Spleen (tissue), 11 donors: ENCODE results near the gene COX7A2L. TPM values are rescaled to one million over a fixed set of nuclear protein-coding genes. Genes with fewer than 3 reads are reported as not detected.
A peak's percentile ranks its signal among the peaks of the same experiment; 100 is the strongest.

Source experiments
- DNase-seq: peaks from one replicate; pipeline ENCODE4 v3.0.0-alpha.2; 2020
- H3K27ac ChIP-seq, 8 donors: fragments of 200-600 bp; sonication (generic) in 7 of 8; 1 replicate in 4 of 8; 2 replicates in 4 of 8; pipeline versions ENCODE4 v1.5.0 to v1.8.0; 2016 to 2021; ENCODE audit warnings: inconsistent platforms in 4 of 8, mild to moderate bottlenecking in 4 of 8, moderate library complexity in 1 of 8
- H3K27me3 ChIP-seq, 7 donors: fragments of 200-600 bp; sonication (generic) in 6 of 7; replicated peaks in 1 of 7; 1 replicate in 4 of 7; 2 replicates in 3 of 7; pipeline versions ENCODE4 v1.5.0 to v1.8.0; 2016 to 2021; ENCODE audit warnings: inconsistent platforms in 3 of 7, mild to moderate bottlenecking in 1 of 7
- H3K36me3 ChIP-seq, 6 donors: fragments of 200-600 bp; sonication (generic) in 5 of 6; 1 replicate in 4 of 6; 2 replicates in 2 of 6; pipeline versions ENCODE4 v1.5.0 to v1.8.0; 2016 to 2021; ENCODE audit warnings: inconsistent platforms in 2 of 6
- H3K4me1 ChIP-seq, 6 donors: fragments of 200-600 bp; sonication (generic) in 5 of 6; 1 replicate in 3 of 6; 2 replicates in 3 of 6; pipeline versions ENCODE4 v1.5.0 to v1.8.0; 2016 to 2021; ENCODE audit warnings: inconsistent platforms in 3 of 6
- H3K4me3 ChIP-seq, 8 donors: fragments of 200-600 bp; sonication (generic) in 7 of 8; 1 replicate in 4 of 8; 2 replicates in 4 of 8; pipeline versions ENCODE4 v1.5.0 to v1.8.0; 2016 to 2021; ENCODE audit warnings: inconsistent platforms in 4 of 8, mild to moderate bottlenecking in 4 of 8, moderate library complexity in 2 of 8
- H3K9me3 ChIP-seq, 8 donors: fragments of 200-600 bp; sonication (generic) in 7 of 8; 1 replicate in 4 of 8; 2 replicates in 4 of 8; pipeline versions ENCODE4 v1.5.0 to v1.8.0; 2016 to 2021; ENCODE audit warnings: inconsistent platforms in 4 of 8
- CTCF ChIP-seq, 11 experiments: fragments of 200-600 bp in 7 of 11; fragments of 450-650 bp in 4 of 11; sonication (generic) in 4 of 11; IDR thresholded peaks in 8 of 11; conservative IDR thresholded peaks in 3 of 11; 1 replicate in 7 of 11; 2 replicates in 4 of 11; pipeline versions ENCODE4 v1.4.0 to v1.8.0; 2016 to 2021; ENCODE audit warnings: antibody characterized with exemption in 11 of 11, inconsistent platforms in 4 of 11, mild to moderate bottlenecking in 1 of 11
- POLR2A ChIP-seq, 3 donors: fragments of 450-650 bp; IDR thresholded peaks; one replicate each; pipeline ENCODE4 v1.5.1; 2017; ENCODE audit warnings: antibody characterized with exemption in 3 of 3, mild to moderate bottlenecking in 1 of 3
- POLR2AphosphoS5 ChIP-seq, 3 donors: sonication (generic); formaldehyde crosslinking; IDR thresholded peaks; one replicate each; pipeline ENCODE4 v1.5.1; 2017; ENCODE audit warnings: antibody characterized with exemption in 3 of 3
- WGBS, 5 donors: extraction: QIAGEN DNeasy Blood & Tissue Kit in 3 of 5; methylation state at CpG; one replicate each; pipeline versions ENCODE4 v1.1.5 to v1.1.7; 2013 to 2018; 5-methylcytosine and 5-hydroxymethylcytosine counted together
- intact Hi-C: fragments of 100-400 bp; cut with DNase I; formaldehyde crosslinking; loops from one replicate; pipeline ENCODE4 v1.15.0; 2023; ENCODE audit warnings: low total_unique reads
- polyA plus RNA-seq, 3 donors: library from polyadenylated mRNA; stranded (reverse); fragments of 200-250 nt; gene quantifications; one replicate each; pipeline ENCODE4 v1.2.1, GENCODE V29; 2013
- total RNA-seq, 7 donors: library from RNA; depleted of rRNA in 3 of 7; stranded (reverse); fragments of >200 nt in 3 of 7; fragmentation: NEBNext Ultra II Directional in 4 of 7; extraction: Animal tissue kit (Norgen Biotek cat#: 25700) in 4 of 7; gene quantifications; one replicate each; pipeline versions ENCODE4 v1.1.0 to v1.2.1, GENCODE V29; 2016 to 2021
- donor health status: healthy with polysubstance abuse.
- donor health status: DM: no; HTN: no; CAD: no; lungs with moderate emphysema.
- donor health status: DM: no; HTN: no; CAD: no.
- donor health status: Bipolar disorder and iron deficiency.
- donor health status: healthy.
- donor health status: DM: no; HTN: no; CAD: no.
- donor health status: DM: yes; HTN: yes; CAD: no.

COX7A2L gene
- total and polyA plus RNA-seq, 10 donors: 63.3 to 144 (median 101) TPM

GRCh38 chr2:42368817-42369531, 8.0 kb upstream of the COX7A2L start:
- WGBS, 5 donors: 67 to 79% (median 74%) methylated on average over 7 of the region's 7 CpGs
- DNase-seq: no peak
- no peaks in the 10 kb centered on the region for H3K27me3 ChIP-seq
- H3K9me3 ChIP-seq: no peaks in the 10 kb centered on the region
- no peaks in the 10 kb centered on the region for H3K36me3 ChIP-seq
- H3K4me1 ChIP-seq: no peaks in the 10 kb centered on the region
- TF ChIP-seq CTCF (IDR thresholded peaks at IDR 0.05 in 8 of 11, conservative IDR thresholded peaks at IDR 0.05 in 3 of 11) (no peak), POLR2A (IDR thresholded peaks at IDR 0.05) (no peak), POLR2AphosphoS5 (IDR thresholded peaks at IDR 0.05) (peak in 2 of 3 donors; percentile 32 to 39)
- peak overlapping the region in 4 of 8 donors; percentile 6 to 44 (median 26) for H3K27ac ChIP-seq
- H3K4me3 ChIP-seq: peak overlapping the region in 1 of 8 donors; percentile 4
- intact Hi-C loops: no loop called here

GRCh38 chr2:42367835-42368234, 6.8 kb upstream of the COX7A2L start:
- intact Hi-C loops: no loop called here
- WGBS, 5 donors: 66 to 77% (median 75%) methylated on average over 3 of the region's 3 CpGs

GRCh38 chr2:42366411-42366810, 5.4 kb upstream of the COX7A2L start:
- peaks cover 0 to 11% (median 9%) of the 10 kb centered on the region in 6 donors for H3K4me1 ChIP-seq
- H3K27ac ChIP-seq: no peak overlapping the region
- intact Hi-C loops: no loop called here
- TF ChIP-seq POLR2A (IDR thresholded peaks at IDR 0.05) (no peak), POLR2AphosphoS5 (IDR thresholded peaks at IDR 0.05) (no peak), CTCF (IDR thresholded peaks at IDR 0.05 in 8 of 11, conservative IDR thresholded peaks at IDR 0.05 in 3 of 11) (no peak)
- no peaks in the 10 kb centered on the region for H3K27me3 ChIP-seq
- no peaks in the 10 kb centered on the region for H3K36me3 ChIP-seq
- no peak overlapping the region for H3K4me3 ChIP-seq
- DNase-seq: no peak
- H3K9me3 ChIP-seq: no peaks in the 10 kb centered on the region

More at GRCh38 chr2:42367835-42368234, 6.8 kb upstream of the COX7A2L start:
- Histone ChIP-seq H3K4me1 (no peaks in the 10 kb centered on the region), H3K9me3 (no peaks in the 10 kb centered on the region), H3K36me3 (no peaks in the 10 kb centered on the region), H3K27me3 (no peaks in the 10 kb centered on the region), H3K27ac (peak overlapping the region in 1 of 8 donors; percentile 0), H3K4me3 (no peak overlapping the region)
- TF ChIP-seq POLR2A (IDR thresholded peaks at IDR 0.05) (no peak), CTCF (IDR thresholded peaks at IDR 0.05 in 8 of 11, conservative IDR thresholded peaks at IDR 0.05 in 3 of 11) (no peak), POLR2AphosphoS5 (IDR thresholded peaks at IDR 0.05) (no peak)
- no peak for DNase-seq

GRCh38 chr2:42364658-42365057, 3.6 kb upstream of the COX7A2L start:
- TF ChIP-seq CTCF (IDR thresholded peaks at IDR 0.05 in 8 of 11, conservative IDR thresholded peaks at IDR 0.05 in 3 of 11) (no peak), POLR2AphosphoS5 (IDR thresholded peaks at IDR 0.05) (no peak), POLR2A (IDR thresholded peaks at IDR 0.05) (no peak)
- Histone ChIP-seq H3K9me3 (no peaks in the 10 kb centered on the region), H3K27ac (no peak overlapping the region), H3K4me1 (peaks cover 3 to 20% (median 16%) of the 10 kb centered on the region in 6 donors), H3K27me3 (no peaks in the 10 kb centered on the region), H3K36me3 (no peaks in the 10 kb centered on the region), H3K4me3 (no peak overlapping the region)
- WGBS, 5 donors: 68 to 79% (median 72%) methylated on average over 3 of the region's 3 CpGs
- intact Hi-C loops: no loop called here
- DNase-seq: no peak
